ENCODE measurements around the gene CERS4. TPM values are rescaled to one million over a fixed set of nuclear protein-coding genes. Genes with fewer than 3 reads are reported as not detected.

Gene CERS4
- polyA plus RNA-seq, 1 donor from 2014 or later: 59.3 TPM

DNA sequence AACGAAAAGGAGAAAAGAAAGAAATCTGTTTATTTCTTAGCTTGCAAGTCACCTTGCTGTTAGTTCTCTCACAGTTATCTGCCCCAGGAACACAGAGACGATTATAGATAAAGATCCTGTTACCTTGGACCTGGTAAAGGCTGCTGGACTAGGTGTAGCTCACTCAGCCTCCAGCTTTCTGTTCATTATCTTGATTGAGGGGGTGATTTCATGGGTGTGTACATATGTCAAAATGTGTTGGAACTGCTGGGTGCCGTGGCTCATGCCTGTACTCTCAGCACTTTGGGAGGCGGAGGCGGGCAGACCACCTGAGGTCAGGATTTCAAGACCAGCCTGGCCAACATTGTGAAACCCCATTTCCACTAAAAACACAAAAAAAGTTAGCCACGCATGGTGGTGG lies 27.9 kb downstream of the CERS4 start:
- TF ChIP-seq EZH2 (IDR thresholded peaks at IDR 0.05; ENCODE audit: borderline replicate concordance, insufficient read depth, low read length, poor library complexity, severe bottlenecking): no peak
- TF ChIP-seq, protein P1, sequence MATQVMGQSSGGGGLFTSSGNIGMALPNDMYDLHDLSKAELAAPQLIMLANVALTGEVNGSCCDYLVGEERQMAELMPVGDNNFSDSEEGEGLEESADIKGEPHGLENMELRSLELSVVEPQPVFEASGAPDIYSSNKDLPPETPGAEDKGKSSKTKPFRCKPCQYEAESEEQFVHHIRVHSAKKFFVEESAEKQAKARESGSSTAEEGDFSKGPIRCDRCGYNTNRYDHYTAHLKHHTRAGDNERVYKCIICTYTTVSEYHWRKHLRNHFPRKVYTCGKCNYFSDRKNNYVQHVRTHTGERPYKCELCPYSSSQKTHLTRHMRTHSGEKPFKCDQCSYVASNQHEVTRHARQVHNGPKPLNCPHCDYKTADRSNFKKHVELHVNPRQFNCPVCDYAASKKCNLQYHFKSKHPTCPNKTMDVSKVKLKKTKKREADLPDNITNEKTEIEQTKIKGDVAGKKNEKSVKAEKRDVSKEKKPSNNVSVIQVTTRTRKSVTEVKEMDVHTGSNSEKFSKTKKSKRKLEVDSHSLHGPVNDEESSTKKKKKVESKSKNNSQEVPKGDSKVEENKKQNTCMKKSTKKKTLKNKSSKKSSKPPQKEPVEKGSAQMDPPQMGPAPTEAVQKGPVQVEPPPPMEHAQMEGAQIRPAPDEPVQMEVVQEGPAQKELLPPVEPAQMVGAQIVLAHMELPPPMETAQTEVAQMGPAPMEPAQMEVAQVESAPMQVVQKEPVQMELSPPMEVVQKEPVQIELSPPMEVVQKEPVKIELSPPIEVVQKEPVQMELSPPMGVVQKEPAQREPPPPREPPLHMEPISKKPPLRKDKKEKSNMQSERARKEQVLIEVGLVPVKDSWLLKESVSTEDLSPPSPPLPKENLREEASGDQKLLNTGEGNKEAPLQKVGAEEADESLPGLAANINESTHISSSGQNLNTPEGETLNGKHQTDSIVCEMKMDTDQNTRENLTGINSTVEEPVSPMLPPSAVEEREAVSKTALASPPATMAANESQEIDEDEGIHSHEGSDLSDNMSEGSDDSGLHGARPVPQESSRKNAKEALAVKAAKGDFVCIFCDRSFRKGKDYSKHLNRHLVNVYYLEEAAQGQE (IDR thresholded peaks at IDR 0.05; ENCODE audit: borderline replicate concordance): no peak
- Histone ChIP-seq H3F3A (ENCODE audit: insufficient read depth, low read length, poor library complexity, severe bottlenecking) (no peaks in the 10 kb centered on the region), H3K36me3 (ENCODE audit: insufficient read depth, low read length) (no peaks in the 10 kb centered on the region), H3K79me2 (replicated peaks; ENCODE audit: insufficient read depth, low read length) (no peaks in the 10 kb centered on the region), H3K4me3 (ENCODE audit: low read length) (no peak overlapping the region), H3K9me2 (ENCODE audit: insufficient read depth, low read length) (no peaks in the 10 kb centered on the region), H3K9ac (ENCODE audit: low read length) (no peak overlapping the region), H3K27ac (ENCODE audit: low read length) (no peak overlapping the region), H3K4me2 (ENCODE audit: low read length) (no peak overlapping the region), H4K20me1 (ENCODE audit: insufficient read depth) (no peaks in the 10 kb centered on the region), H3K9me3 (ENCODE audit: low read length) (no peaks in the 10 kb centered on the region), H2AFZ (ENCODE audit: low read depth, low read length) (no peak overlapping the region), H3K27me3 (ENCODE audit: insufficient read depth, low read depth, low read length) (no peaks in the 10 kb centered on the region)

DNA sequence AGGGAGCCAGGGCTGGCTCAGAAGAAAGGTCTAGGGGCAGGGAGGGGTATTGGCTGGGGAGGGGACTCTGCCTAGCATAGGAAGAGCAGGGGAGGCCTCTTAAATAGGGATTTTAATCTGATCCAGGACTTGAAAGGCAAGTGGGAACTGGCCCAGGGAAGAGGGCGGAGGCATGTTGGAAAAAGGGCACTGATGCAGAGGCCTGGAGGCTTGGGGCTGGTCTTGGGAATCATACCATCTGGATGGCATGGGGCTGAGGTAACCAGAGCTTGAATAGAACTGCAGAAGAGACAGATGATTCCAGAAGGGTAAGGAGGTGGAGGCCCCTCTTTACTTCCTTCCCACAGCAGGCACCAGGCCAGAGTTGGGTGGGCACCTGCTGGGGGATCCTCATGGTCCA lies 29.1 kb downstream of the CERS4 start:
- Histone ChIP-seq H3K4me2 (ENCODE audit: low read length) (no peak overlapping the region), H3K4me3 (ENCODE audit: low read length) (no peak overlapping the region)
- TF ChIP-seq MXI1 (conservative IDR thresholded peaks at IDR 0.05; ENCODE audit: poor library complexity, severe bottlenecking): no peak
- TF ChIP-seq EP300 (conservative IDR thresholded peaks at IDR 0.05; ENCODE audit: poor library complexity, severe bottlenecking): no peak
- TF ChIP-seq POLR2AphosphoS5 (IDR thresholded peaks at IDR 0.05): no peak
- TF ChIP-seq SMC3 (conservative IDR thresholded peaks at IDR 0.05; ENCODE audit: poor library complexity): no peak
- TF ChIP-seq RAD21 (conservative IDR thresholded peaks at IDR 0.05): no peak
- no peak for TF ChIP-seq TAF1 (IDR thresholded peaks at IDR 0.05; ENCODE audit: low read depth)
- TF ChIP-seq, protein P2, sequence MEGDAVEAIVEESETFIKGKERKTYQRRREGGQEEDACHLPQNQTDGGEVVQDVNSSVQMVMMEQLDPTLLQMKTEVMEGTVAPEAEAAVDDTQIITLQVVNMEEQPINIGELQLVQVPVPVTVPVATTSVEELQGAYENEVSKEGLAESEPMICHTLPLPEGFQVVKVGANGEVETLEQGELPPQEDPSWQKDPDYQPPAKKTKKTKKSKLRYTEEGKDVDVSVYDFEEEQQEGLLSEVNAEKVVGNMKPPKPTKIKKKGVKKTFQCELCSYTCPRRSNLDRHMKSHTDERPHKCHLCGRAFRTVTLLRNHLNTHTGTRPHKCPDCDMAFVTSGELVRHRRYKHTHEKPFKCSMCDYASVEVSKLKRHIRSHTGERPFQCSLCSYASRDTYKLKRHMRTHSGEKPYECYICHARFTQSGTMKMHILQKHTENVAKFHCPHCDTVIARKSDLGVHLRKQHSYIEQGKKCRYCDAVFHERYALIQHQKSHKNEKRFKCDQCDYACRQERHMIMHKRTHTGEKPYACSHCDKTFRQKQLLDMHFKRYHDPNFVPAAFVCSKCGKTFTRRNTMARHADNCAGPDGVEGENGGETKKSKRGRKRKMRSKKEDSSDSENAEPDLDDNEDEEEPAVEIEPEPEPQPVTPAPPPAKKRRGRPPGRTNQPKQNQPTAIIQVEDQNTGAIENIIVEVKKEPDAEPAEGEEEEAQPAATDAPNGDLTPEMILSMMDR (IDR thresholded peaks at IDR 0.05; ENCODE audit: poor library complexity, severe bottlenecking): no peak
- TF ChIP-seq, protein P1 (IDR thresholded peaks at IDR 0.05; ENCODE audit: borderline replicate concordance): no peak

More for the DNA sequence above, 29.1 kb downstream of the CERS4 start:
- no peak overlapping the region for H2AFZ ChIP-seq (ENCODE audit: low read depth, low read length)
- no peaks in the 10 kb centered on the region for H3K27me3 ChIP-seq (ENCODE audit: insufficient read depth, low read depth, low read length)
- H3K9me2 ChIP-seq (ENCODE audit: insufficient read depth, low read length): no peaks in the 10 kb centered on the region
- no peak overlapping the region for H3K9ac ChIP-seq (ENCODE audit: low read length)
- H3K79me2 ChIP-seq (replicated peaks; ENCODE audit: insufficient read depth, low read length): no peaks in the 10 kb centered on the region
- no peaks in the 10 kb centered on the region for H3K9me3 ChIP-seq (ENCODE audit: low read length)
- no peaks in the 10 kb centered on the region for H3F3A ChIP-seq (ENCODE audit: insufficient read depth, low read length, poor library complexity, severe bottlenecking)
- H3K36me3 ChIP-seq (ENCODE audit: insufficient read depth, low read length): no peaks in the 10 kb centered on the region
- H4K20me1 ChIP-seq (ENCODE audit: insufficient read depth): no peaks in the 10 kb centered on the region
- H3K27ac ChIP-seq (ENCODE audit: low read length): no peak overlapping the region

Data from neural cell (in vitro differentiated cells).